ENCODE measurements around the gene TIMM22.
"Not testable (repeated sequence)": the region's sequence is repeated elsewhere in the genome, so short reads cannot be mapped to it uniquely, and the experiment has no call there.

Gene TIMM22

GRCh38 chr17:1039511-1040215 lies 42.7 kb downstream of the TIMM22 start:
- DNase-seq (ENCODE audit: low read depth), result no peak

- DNase-seq (ENCODE audit: low read depth), result no peak
These were observed 43.3 kb downstream of the TIMM22 start for GRCh38 chr17:1040216-1040600.

- DNase-seq (ENCODE audit: low read depth), result no peak
These were observed 44.8 kb downstream of the TIMM22 start for GRCh38 chr17:1041746-1042145.

GRCh38 chr17:1042486-1042885 lies 45.6 kb downstream of the TIMM22 start:
- DNase-seq (ENCODE audit: low read depth), result no peak

GRCh38 chr17:1043601-1044251 lies 46.8 kb downstream of the TIMM22 start:
- DNase-seq (ENCODE audit: low read depth), result no peak

GRCh38 chr17:1044387-1045009 lies 47.6 kb downstream of the TIMM22 start:
- not testable (repeated sequence) for DNase-seq (ENCODE audit: low read depth)

- no peak for DNase-seq (ENCODE audit: low read depth)
These were observed 48.5 kb downstream of the TIMM22 start for GRCh38 chr17:1045456-1045855.

GRCh38 chr17:1047177-1047878 lies 50.4 kb downstream of the TIMM22 start:
- DNase-seq (ENCODE audit: low read depth), result no peak

GRCh38 chr17:1047879-1048470 lies 51.0 kb downstream of the TIMM22 start:
- DNase-seq (ENCODE audit: low read depth), result no peak

GRCh38 chr17:1048516-1049115 lies 51.7 kb downstream of the TIMM22 start:
- DNase-seq (ENCODE audit: low read depth), result not testable (repeated sequence)

- no peak for DNase-seq (ENCODE audit: low read depth)
These were observed 52.7 kb downstream of the TIMM22 start for GRCh38 chr17:1049446-1050225.

- no peak for DNase-seq (ENCODE audit: low read depth)
These were observed 53.5 kb downstream of the TIMM22 start for GRCh38 chr17:1050246-1050995.

GRCh38 chr17:1050996-1051925 lies 54.3 kb downstream of the TIMM22 start:
- DNase-seq (ENCODE audit: low read depth), result no peak

All from activated T-helper 1 cell treated with Interleukin-2 at 50 U/mL for 16 hours (primary cell).